GM19193 (cell line): ENCODE measurements around the gene KDM1A.

Experiments used
- POLR2A ChIP-seq: IDR thresholded peaks from 4 replicates; pipeline ENCODE4 v1.6.1; 2011; ENCODE audit not compliant: insufficient read depth, insufficient read length; ENCODE audit errors: extremely low read depth

The KDM1A gene

DNA sequence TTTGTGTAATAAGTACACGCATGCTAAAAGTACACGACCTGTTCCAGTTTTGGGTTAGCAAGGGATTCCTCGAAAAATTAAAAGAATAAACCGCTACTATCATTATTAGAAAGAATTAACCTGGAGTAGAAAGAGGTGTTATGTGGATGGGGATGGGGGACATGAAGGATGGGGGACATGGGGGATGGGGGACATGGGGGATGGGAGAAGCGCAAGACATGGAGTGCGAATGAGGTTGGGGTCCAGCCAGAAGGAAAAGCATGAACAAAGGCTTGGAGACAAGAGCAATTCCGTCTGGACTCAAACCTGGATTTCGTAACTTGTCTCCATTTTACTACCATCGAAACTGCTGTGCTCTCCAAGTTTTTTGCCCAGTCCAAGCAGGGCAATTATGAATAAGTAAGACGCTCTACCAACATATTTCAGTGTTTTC is 591 bp upstream of the KDM1A start:
- no peak for TF ChIP-seq POLR2A

DNA sequence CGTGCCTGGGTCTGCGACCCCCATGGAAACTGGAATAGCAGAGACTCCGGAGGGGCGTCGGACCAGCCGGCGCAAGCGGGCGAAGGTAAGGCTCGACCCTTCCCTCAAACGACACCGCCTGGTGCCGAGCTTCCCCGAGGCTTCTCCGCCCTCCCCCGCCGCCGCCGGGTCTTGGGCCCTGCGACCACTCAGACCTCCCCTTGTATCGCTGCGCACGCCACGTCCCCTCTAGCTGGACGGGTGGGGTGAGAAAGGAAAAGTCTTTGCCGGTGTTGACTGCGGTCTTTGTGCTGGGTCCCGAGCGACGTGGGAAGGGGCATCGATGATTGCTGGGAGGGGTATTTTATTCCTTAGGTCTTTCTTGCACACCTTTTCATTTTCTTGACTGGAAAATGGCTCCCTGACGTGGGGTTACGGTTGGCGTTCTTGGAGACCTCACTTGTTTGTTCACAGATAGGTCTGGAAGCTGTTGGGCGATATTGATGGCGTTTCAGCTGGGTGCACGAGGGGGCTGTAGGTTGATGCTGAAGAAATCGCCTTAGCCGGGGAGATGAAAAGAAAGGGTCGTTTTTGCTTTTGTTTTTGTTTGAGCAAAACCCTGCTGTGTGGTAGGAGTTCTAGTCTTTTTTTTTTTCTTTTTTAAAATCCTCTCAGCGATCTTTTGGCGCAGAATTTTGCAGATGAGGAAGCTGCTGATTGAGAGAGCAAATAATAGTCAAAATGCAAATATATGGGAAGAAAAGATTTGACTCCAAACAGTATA is 776 bp downstream of the KDM1A start:
- TF ChIP-seq POLR2A = no peak

DNA sequence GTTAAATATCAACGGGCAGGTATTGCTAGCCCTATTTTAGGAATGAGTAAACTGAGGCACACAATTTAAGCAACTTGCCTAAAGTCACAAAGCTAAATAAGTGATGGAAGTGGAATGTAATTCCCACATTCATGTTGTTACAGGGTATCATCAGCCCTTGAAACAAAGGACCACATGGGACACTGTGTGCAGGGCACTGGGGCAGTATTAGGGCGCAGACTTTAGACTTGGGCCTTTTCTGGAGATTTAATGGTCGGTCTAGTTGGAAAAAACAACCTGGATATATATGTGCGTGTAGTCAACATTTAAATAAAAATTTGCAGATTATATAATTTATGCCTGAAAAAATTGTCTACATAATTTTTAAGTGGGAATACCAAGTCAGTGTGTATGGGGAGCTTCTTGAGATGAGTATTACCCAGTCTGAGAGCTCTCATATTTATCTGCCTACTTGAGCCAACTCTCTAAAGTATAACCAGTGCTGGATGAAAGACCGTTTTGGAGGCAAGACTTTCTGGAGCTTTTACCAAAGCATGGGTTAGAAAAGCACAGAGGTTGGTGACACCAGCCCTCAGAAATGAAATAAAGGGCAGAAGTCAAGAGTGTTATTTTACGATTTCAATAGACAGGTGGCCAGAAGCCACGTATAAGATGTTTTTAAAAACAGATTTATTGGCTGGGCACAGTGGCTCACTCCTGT is 1.6 kb downstream of the KDM1A start:
- TF ChIP-seq POLR2A = no peak

DNA sequence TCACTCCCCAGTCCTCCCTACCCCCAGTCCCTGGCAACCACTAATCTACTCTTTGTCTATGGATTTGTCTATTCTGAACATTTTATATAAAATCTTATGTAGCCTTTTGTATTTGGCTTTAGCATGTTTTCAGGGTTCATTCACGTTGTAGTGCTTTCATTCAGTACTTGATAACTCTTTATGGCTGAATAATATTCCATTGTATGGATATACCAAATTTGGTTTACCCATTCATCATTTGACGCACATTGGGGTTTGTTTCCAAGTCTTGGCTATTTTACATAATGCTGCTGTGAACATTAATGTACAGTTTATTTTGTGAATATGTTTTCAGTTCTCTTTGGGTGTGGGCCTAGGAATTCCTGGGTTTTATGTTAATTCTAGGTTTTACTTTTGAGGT is 2.6 kb downstream of the KDM1A start:
- no peak for TF ChIP-seq POLR2A

DNA sequence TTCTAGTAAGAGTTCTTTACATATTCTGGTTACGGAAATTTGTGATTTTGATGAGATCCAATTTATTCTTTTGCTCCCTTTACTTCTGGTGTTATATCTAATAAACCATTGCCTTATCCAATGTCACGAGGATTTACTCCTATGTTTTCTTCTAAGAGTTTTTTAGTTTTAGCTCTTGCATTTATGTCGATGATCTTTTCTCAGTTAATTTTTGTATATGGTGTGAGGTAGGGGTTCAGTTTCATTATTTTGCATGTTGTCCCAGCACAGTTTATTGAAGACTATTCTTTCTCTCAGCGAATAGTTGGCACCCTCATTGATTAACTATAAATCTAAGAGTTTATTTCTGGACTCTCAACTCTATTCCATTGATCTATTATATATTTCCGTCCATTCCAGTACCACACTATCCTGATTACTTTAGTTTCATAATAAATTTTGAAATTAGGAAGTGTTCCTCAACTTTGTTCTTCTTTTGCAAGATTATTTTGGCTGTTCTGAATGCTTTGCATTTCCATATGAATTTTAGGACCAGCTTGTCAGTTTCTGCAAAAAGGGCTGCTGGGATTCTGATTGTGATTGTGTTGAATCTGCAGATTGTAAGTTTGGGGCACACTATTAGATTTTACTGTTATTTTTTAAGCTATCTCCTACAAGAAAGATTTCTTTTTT is 4.0 kb downstream of the KDM1A start:
- TF ChIP-seq POLR2A = no peak

DNA sequence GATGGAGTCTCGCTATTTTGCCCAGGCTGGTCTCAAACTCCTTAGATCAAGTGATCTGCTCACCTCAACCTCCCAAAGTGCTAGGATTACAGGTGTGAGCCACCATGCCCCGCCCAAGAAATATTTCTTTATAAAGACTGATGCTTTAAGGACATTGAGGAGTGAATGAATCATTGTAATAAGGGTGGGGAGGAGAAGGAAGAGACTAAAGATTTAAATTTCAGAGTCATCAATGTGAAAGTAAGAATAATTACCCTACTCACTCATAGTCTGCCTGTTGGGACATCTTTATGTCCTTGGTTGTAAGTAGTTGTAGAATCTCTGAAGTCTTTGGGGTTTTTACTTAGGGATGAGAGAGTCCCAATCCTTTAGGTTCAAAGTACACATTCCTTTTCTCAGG is 7.3 kb downstream of the KDM1A start:
- TF ChIP-seq POLR2A = no peak

DNA sequence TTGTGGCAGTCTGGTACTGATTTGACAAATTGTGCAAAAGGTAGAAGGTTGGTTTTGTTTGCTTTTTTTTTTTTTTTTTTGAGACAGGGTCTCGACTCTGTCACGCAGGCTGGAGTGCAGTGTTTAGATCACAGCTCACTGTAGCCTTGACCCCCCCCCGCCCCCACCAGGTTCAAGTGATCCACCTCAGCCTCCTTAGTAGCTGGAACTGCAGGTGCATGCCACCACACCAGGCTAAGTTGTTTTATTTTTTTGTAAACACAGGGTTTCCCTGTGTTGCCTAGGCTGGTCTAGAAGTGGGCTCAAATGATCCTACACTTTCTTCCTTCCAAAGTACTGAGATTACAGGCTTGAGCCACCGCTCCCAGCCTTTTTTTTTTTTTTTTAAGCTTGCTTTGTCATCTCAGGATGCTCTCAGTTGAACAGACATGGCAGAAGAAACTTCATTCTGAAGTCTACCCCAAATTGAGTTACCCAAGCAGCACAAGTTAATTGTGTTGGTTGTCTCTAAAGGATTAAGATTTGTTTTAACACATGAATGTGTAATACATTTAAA is 8.2 kb downstream of the KDM1A start:
- TF ChIP-seq POLR2A = no peak

DNA sequence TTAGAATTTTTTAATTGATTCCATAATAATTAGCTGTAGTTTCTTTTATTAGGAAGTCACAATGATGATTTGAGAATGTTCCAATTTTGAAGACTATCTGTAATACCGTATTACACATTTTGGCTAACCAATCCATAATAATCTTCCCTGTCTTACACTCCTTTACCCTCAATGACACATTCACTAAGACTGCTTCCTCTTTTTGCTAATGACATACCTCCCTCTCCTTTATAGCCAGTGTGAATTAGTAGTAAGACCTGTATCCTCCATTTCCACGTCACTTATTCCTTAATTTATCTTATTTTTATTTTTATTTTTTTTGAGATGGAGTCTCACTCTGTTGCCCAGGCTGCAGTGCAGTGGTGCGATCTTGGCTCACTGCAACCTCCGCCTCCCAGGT is 10.1 kb downstream of the KDM1A start:
- TF ChIP-seq POLR2A = no peak

DNA sequence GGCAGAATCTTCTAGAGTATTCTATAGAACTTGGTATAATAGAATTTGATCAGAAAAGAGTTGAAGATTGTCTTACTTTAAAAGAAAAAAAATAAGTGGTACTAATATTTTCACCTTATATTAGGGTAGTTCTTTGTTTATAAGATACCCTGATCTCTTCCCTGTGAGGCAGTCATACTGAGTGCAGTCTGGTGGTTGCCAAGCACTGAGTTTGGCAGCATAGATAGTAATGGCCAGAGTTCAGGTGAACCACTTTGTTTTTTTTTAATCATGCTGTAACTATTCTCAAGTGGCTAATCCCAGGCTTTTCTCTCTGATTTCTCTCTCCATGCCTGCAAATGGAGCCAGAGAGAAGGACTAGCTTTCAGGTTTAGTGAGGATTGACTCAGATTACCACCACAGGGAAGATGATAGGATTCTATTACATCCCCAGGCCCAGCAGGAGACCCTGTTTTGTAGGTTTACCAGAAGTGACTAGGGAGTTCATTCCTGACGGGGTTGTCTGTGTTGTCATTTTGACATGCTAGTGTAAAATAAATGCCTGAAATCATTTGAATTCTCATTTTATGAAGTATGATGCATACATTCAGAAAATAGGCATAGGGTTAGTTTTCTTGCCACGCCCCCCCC is 16.7 kb downstream of the KDM1A start:
- no peak for TF ChIP-seq POLR2A

DNA sequence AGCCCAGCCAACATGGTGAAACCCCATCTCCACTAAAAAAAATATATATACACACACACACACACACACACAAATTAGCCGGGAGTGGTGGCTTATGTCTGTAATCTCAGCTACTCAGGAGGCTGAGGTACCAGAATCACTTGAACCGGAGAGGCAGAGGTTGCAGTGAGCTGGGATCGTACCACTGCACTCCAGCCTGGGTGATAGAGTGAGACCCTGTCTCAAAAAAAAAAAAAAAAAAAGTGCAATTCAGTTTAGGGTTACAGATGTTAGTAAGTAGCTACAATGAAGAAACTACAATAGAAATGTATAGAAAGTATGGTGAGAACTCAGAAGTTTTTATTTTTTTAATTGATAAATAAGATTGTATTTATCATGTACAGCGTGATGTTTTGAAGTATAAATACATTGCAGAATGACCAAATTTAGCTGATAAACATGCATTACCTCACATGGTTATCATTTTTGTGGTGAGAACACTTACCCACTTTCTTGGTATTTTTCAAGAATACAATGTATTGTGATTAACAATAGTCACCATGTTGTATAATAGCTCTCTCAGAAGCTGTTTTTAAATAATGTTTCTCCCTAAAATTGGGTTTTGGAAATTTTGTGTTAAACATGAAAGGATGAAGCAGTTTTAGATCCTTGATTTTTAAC is 17.9 kb downstream of the KDM1A start:
- TF ChIP-seq POLR2A = no peak

DNA sequence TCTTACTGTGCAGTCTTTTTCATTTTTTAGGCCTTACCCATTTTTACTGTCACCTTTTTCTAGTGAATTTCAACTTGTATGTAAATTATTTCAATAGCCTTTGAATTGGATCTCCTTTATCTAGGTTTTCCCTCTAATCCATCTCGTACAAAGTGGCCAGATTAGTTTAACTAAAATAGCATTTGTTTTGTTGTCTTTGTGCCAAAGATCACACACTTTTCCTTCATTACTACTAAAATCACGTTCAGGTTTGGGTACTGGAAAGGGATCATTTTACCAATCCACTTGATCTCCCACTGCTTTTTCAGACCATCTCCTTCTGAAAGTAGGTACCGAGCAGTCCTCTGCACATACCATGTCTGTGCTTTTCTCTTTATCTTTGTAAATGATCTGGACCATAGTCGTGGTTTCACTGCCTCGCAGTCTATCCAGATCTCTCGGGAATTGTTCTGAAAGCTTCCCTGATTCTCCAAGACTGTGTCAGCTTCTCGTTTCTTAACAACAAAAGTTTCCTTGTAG is 20.1 kb downstream of the KDM1A start:
- no peak for TF ChIP-seq POLR2A

DNA sequence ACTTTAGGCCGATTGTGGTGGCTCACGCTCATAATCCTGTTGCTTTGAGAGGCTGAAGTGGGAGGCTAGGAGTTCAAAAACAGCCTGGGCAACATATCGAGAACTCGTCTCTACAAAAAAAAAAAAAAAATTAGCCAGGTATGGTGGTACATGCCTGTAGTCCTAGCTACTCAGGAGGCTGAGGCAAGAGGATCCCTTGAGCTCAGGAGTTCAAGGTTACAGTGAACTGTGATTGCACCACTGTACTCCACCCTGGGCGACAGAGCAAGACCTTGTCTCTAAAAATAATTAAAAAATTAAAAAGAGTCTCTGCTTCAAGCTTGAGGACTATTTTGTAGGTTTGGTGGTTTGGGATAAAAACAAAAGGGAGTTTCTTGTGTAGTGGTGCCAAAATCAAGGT is 21.2 kb downstream of the KDM1A start:
- no peak for TF ChIP-seq POLR2A

DNA sequence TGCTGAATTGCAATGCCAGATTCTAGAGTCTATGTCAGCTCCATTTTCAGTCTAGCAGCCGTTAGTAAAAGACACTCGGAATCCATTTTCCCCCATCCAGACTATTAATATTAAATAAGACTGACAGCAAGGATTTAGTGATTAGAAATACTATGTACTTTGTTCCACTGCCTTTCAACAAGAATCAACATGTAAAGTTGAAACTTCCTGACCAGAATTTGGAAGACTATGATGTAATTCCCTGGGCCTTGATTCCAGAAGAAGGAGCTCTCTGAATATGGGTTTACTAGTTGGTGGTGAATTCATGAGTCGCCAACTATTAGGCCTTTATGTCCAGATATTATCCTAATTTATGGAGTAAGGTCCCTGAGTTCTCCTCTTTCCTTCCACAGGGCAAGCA is 24.8 kb downstream of the KDM1A start:
- TF ChIP-seq POLR2A = no peak

DNA sequence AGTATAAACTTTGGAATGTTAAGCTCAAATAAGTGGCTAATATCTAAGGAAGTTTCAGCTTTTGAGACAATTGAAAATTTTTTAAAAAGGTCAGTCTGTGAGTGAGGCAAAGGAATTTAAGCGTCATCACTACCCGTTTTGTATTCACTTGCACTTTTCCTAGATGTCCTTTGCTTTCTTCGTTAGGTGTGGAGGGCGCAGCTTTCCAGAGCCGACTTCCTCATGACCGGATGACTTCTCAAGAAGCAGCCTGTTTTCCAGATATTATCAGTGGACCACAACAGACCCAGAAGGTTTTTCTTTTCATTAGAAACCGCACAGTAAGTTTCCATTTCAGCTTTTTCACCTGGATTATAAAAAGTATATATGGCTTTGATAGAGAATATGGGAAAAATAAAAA is 30.9 kb downstream of the KDM1A start:
- no peak for TF ChIP-seq POLR2A
